HepG2 (cell line): ENCODE results near the gene TMEM134. TPM values are rescaled to one million over a fixed set of nuclear protein-coding genes. Genes with fewer than 3 reads are reported as not detected.

Source experiments
- AGO2 ChIP-seq: fragments of 200-400 bp; formaldehyde crosslinking; optimal IDR thresholded peaks from 2 replicates; pipeline ENCODE3; 2017; ENCODE audit warnings: mild to moderate bottlenecking, low read depth, low read length, moderate library complexity
- ATF1 ChIP-seq: IDR thresholded peaks from 2 replicates; pipeline ENCODE4 v1.6.1; 2016; ENCODE audit warnings: mild to moderate bottlenecking, control low read depth
- CSRNP2 ChIP-seq: sonication (generic); formaldehyde crosslinking; conservative IDR thresholded peaks from 2 replicates; pipeline ENCODE4 v1.8.0; 2022; ENCODE audit warnings: low read depth, missing genetic modification reagents
- HBP1 ChIP-seq: IDR thresholded peaks from 2 replicates; pipeline ENCODE4 v1.6.1; 2016; ENCODE audit warnings: low read depth, control low read depth
- HNRNPLL ChIP-seq: fragments of 200-400 bp; formaldehyde crosslinking; IDR thresholded peaks from 2 replicates; pipeline ENCODE4 v1.6.1; 2017; ENCODE audit warnings: mild to moderate bottlenecking, low read depth, low read length; ENCODE audit not compliant: poor library complexity, severe bottlenecking
- HOMEZ ChIP-seq: IDR thresholded peaks from 2 replicates; pipeline ENCODE4 v1.6.1; 2016; ENCODE audit warnings: low read depth
- MAX ChIP-seq: IDR thresholded peaks from 2 replicates; pipeline ENCODE4 v1.6.1; 2012; ENCODE audit warnings: inconsistent platforms
- NONO ChIP-seq, 2 experiments: fragments of 450-650 bp in 1 of 2; sonication (generic) in 1 of 2; formaldehyde crosslinking in 1 of 2; IDR thresholded peaks in 1 of 2; conservative IDR thresholded peaks in 1 of 2; 2 replicates each; pipeline versions ENCODE4 v1.6.1 to v1.8.0; 2017 to 2022; ENCODE audit warnings: mild to moderate bottlenecking in 1 of 2, missing genetic modification reagents in 1 of 2, moderate library complexity in 1 of 2
- PCBP1 ChIP-seq: fragments of 200-400 bp; formaldehyde crosslinking; IDR thresholded peaks from 2 replicates; pipeline ENCODE4 v1.6.1; 2017; ENCODE audit warnings: mild to moderate bottlenecking, low read depth, low read length, borderline replicate concordance
- PHF21A ChIP-seq: sonication (generic); formaldehyde crosslinking; IDR thresholded peaks from 2 replicates; pipeline ENCODE4 v1.5.0; 2020; ENCODE audit warnings: mild to moderate bottlenecking, missing genetic modification reagents
- POLR2G ChIP-seq: fragments of 200-400 bp; formaldehyde crosslinking; IDR thresholded peaks from 2 replicates; pipeline ENCODE4 v1.6.1; 2018; ENCODE audit warnings: mild to moderate bottlenecking, low read depth, low read length, moderate library complexity
- SAP130 ChIP-seq: IDR thresholded peaks from 2 replicates; pipeline ENCODE4 v1.6.1; 2016; ENCODE audit warnings: low read depth
- SKI ChIP-seq: fragments of 450-650 bp; IDR thresholded peaks from one replicate; pipeline ENCODE4 v1.6.1; 2018; ENCODE audit warnings: mild to moderate bottlenecking; ENCODE audit not compliant: partially characterized antibody
- SRF ChIP-seq: IDR thresholded peaks from 2 replicates; pipeline ENCODE4 v1.6.1; 2011; ENCODE audit warnings: mild to moderate bottlenecking, low read depth, low read length, moderate library complexity
- TRAFD1 ChIP-seq: sonication (generic); formaldehyde crosslinking; IDR thresholded peaks from 2 replicates; pipeline ENCODE4 v1.5.1; 2020; ENCODE audit warnings: missing genetic modification reagents, mild to moderate bottlenecking, borderline replicate concordance
- YEATS2 ChIP-seq: sonication (generic); formaldehyde crosslinking; IDR thresholded peaks from 2 replicates; pipeline ENCODE4 v1.4.0; 2020; ENCODE audit warnings: missing genetic modification reagents, borderline replicate concordance
- ZBTB38 ChIP-seq: sonication (generic); formaldehyde crosslinking; IDR thresholded peaks from 2 replicates; pipeline ENCODE4 v1.5.1; 2020; ENCODE audit warnings: mild to moderate bottlenecking, missing genetic modification reagents
- ZNF20 ChIP-seq: sonication (generic); formaldehyde crosslinking; IDR thresholded peaks from 2 replicates; pipeline ENCODE4 v1.4.0; 2020; ENCODE audit warnings: mild to moderate bottlenecking, moderate library complexity, missing genetic modification reagents
- ZNF317 ChIP-seq: sonication (generic); formaldehyde crosslinking; IDR thresholded peaks from 2 replicates; pipeline ENCODE4 v1.5.0; 2020; ENCODE audit warnings: mild to moderate bottlenecking, missing genetic modification reagents
- ZNF644 ChIP-seq: IDR thresholded peaks from 2 replicates; pipeline ENCODE4 v1.6.1; 2016; ENCODE audit warnings: low read depth
- ZNF766 ChIP-seq: sonication (generic); formaldehyde crosslinking; IDR thresholded peaks from 2 replicates; pipeline ENCODE4 v1.5.0; 2020; ENCODE audit warnings: missing genetic modification reagents, borderline replicate concordance
- ZNF768 ChIP-seq: sonication (generic); formaldehyde crosslinking; IDR thresholded peaks from 2 replicates; pipeline ENCODE4 v1.4.0; 2020; ENCODE audit warnings: missing genetic modification reagents
- polyA plus RNA-seq, 8 experiments: library from polyadenylated mRNA; depleted of rRNA in 3 of 8; stranded (reverse) in 7 of 8; unstranded in 1 of 8; fragments of >200 nt; fragmentation: Illumina TruSeq in 4 of 8; extraction: Trizol in 4 of 8; gene quantifications; 2 replicates each; pipeline versions ENCODE4 v1.2.1 to v1.2.3, GENCODE V29; 2011 to 2016; ENCODE audit warnings: low read depth in 4 of 8, missing spikeins in 1 of 8, mixed read lengths in 1 of 8; ENCODE audit not compliant: insufficient read depth in 1 of 8
- total RNA-seq, 5 experiments: library from RNA; depleted of rRNA; stranded (reverse); fragments of >200 nt; fragmentation: Illumina TruSeq; extraction: Trizol; gene quantifications; 2 replicates each; pipeline ENCODE4 v1.2.3, GENCODE V29; 2016; ENCODE audit warnings: low read depth in 1 of 5

Gene TMEM134
- total and polyA plus RNA-seq, 2 of the 13 experiments (the other 11 are each of a cell fraction or from before 2014, with no cell fraction given), result 6.9 to 26.9 TPM

GRCh38 chr11:67463680-67464410, 5.2 kb downstream of the TMEM134 start (continued):
- TF ChIP-seq CSRNP2 (CRISPR knock-in tag) (no peak), PHF21A (CRISPR knock-in tag) (no peak), ZBTB38 (CRISPR knock-in tag) (peak; percentile 93), MAX (peak; percentile 73), HBP1 (CRISPR knock-in tag) (no peak), YEATS2 (CRISPR knock-in tag) (peak; percentile 80), NONO (IDR thresholded peaks at IDR 0.05) (no peak), NONO (CRISPR knock-in tag; conservative IDR thresholded peaks at IDR 0.05) (no peak), SKI (peak; percentile 82), SAP130 (CRISPR knock-in tag) (peak; percentile 58), AGO2 (peak; percentile 91), ZNF766 (CRISPR knock-in tag) (0 out of 2 replicates have a peak, but pooled peaks have one; percentile 1), ZNF20 (CRISPR knock-in tag) (no peak), ZNF644 (CRISPR knock-in tag) (no peak), TRAFD1 (peak; percentile 64; the same call in 1 of the 2 replicates), ZNF768 (CRISPR knock-in tag) (no peak), POLR2G (peak; percentile 16; the same call in 1 of the 2 replicates), PCBP1 (no peak), HOMEZ (CRISPR knock-in tag) (0 out of 2 replicates have a peak, but pooled peaks have one; percentile 37), HNRNPLL (peak; percentile 36), SRF (no peak), ZNF317 (CRISPR knock-in tag) (0 out of 2 replicates have a peak, but pooled peaks have one; percentile 4), ATF1 (CRISPR knock-in tag) (0 out of 2 replicates have a peak, but pooled peaks have one; percentile 69)
